CD4-positive, alpha-beta T cell treated with Interleukin-15 for 4 hours (primary cell): ENCODE results near the gene MED31.
"Not testable (repeated sequence)": the region's sequence is repeated elsewhere in the genome, so short reads cannot be mapped to it uniquely, and the experiment has no call there.

Experiments
- DNase-seq: peaks from one replicate; pipeline ENCODE4 v3.0.0-alpha.2; 2020; ENCODE audit warnings: low spot score

MED31 gene

GRCh38 chr17:6651354-6651918, at the start of gene MED31, which contains the start of gene C17orf100:
MED31 (minus strand) TSS chr17:6651605; CDS start chr17:6651528, 77 bp downstream.
C17orf100 (plus strand) TSS chr17:6651762; CDS start chr17:6651914, 152 bp downstream.
- DNase-seq: peak; percentile 95

- no peak for DNase-seq
These were observed 49.5 kb upstream of the MED31 start for GRCh38 chr17:6700948-6701307.

- no peak for DNase-seq
These were observed 48.9 kb upstream of the MED31 start for GRCh38 chr17:6699997-6700947.

GRCh38 chr17:6698004-6698403, 46.6 kb upstream of the MED31 start:
- no peak for DNase-seq

- no peak for DNase-seq
These were observed 45.5 kb upstream of the MED31 start for GRCh38 chr17:6696906-6697305.

GRCh38 chr17:6695565-6695964, 44.2 kb upstream of the MED31 start:
- DNase-seq: no peak

- no peak for DNase-seq
These were observed 43.6 kb upstream of the MED31 start for GRCh38 chr17:6695051-6695450.

- DNase-seq: not testable (repeated sequence)
These were observed 40.6 kb upstream of the MED31 start for GRCh38 chr17:6691958-6692357.

GRCh38 chr17:6691546-6691945, 40.1 kb upstream of the MED31 start:
- DNase-seq: no peak

- DNase-seq: no peak
These were observed 39.2 kb upstream of the MED31 start for GRCh38 chr17:6690641-6691040.

GRCh38 chr17:6688944-6689343, 37.5 kb upstream of the MED31 start:
- DNase-seq: no peak

- no peak for DNase-seq
These were observed 34.6 kb upstream of the MED31 start for GRCh38 chr17:6686026-6686425.

- no peak for DNase-seq
These were observed 33.7 kb upstream of the MED31 start for GRCh38 chr17:6684881-6685767.

GRCh38 chr17:6684460-6684783, 33.0 kb upstream of the MED31 start:
- no peak for DNase-seq

GRCh38 chr17:6683730-6684459, 32.5 kb upstream of the MED31 start:
- no peak for DNase-seq

- no peak for DNase-seq
These were observed 31.8 kb upstream of the MED31 start for GRCh38 chr17:6683081-6683684.

- DNase-seq: no peak
These were observed 30.9 kb upstream of the MED31 start for GRCh38 chr17:6682339-6682738.

- DNase-seq: no peak
These were observed 30.3 kb upstream of the MED31 start for GRCh38 chr17:6681671-6682070.

GRCh38 chr17:6681176-6681575, 29.8 kb upstream of the MED31 start:
- DNase-seq: no peak

- DNase-seq: no peak
These were observed 27.8 kb upstream of the MED31 start for GRCh38 chr17:6679241-6679640.

- DNase-seq: no peak
These were observed 26.5 kb upstream of the MED31 start for GRCh38 chr17:6677946-6678345.
